Activated CD4-positive, alpha-beta T cell treated with anti-CD3 and anti-CD28 coated beads, Interleukin-2, amount 10 ng/mL, durations not matched to agents 24 days and 14 days (primary cell): ENCODE results near the gene STRBP. TPM values are rescaled to one million over a fixed set of nuclear protein-coding genes. Genes with fewer than 3 reads are reported as not detected.

Experiments
- DNase-seq: peaks from one replicate; pipeline ENCODE4 v3.0.0; 2022
- H3K27ac Mint-ChIP-seq: one replicate; pipeline ENCODE4 v1.8.0; 2022; ENCODE audit warnings: mild to moderate bottlenecking, mixed read lengths
- H3K27me3 Mint-ChIP-seq: one replicate; pipeline ENCODE4 v1.8.0; 2022; ENCODE audit warnings: mixed read lengths
- H3K36me3 Mint-ChIP-seq: one replicate; pipeline ENCODE4 v1.8.0; 2022; ENCODE audit warnings: low read depth, mild to moderate bottlenecking, mixed read lengths
- H3K4me1 Mint-ChIP-seq: one replicate; pipeline ENCODE4 v1.8.0; 2021; ENCODE audit warnings: mixed read lengths
- H3K4me3 Mint-ChIP-seq: one replicate; pipeline ENCODE4 v1.8.0; 2022; ENCODE audit warnings: mild to moderate bottlenecking, moderate library complexity, mixed read lengths
- H3K9me3 Mint-ChIP-seq: one replicate; pipeline ENCODE4 v1.8.0; 2021; ENCODE audit warnings: mixed read lengths
- intact Hi-C: fragments of 100-400 bp; cut with micrococcal nuclease; formaldehyde crosslinking; loops from one replicate; pipeline ENCODE4 v1.15.1; 2023
- total RNA-seq: library from RNA; stranded (reverse); gene quantifications from 2 replicates; pipeline ENCODE4 v1.2.3, GENCODE V29; 2022

STRBP gene
- total RNA-seq, 1 donor from 2014 or later = 25.8 TPM

DNA sequence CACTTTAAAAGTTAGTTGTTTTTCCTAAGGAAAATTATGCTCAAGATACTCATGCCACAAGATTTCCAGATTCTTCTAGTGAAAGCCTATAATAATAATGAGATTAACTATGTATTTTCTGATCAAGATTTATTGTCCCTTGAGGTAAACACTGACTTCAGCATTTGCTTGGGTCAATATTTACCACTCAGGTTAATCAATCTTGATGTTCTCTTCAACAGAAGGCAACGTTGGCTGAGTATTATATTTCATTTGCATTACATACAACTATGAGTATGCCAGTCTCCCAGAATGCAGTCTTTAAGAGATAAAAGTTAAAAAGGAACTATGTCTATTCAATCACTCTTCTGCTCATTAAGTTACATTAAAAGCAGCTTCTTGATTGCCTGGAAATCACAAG lies 119.3 kb downstream of the STRBP start:
- Mint-ChIP-seq H3K27me3 (no peaks in the 10 kb centered on the region), H3K4me1 (no peaks in the 10 kb centered on the region), H3K27ac (no peak overlapping the region), H3K4me3 (no peak overlapping the region), H3K36me3 (peaks cover 2% of the 10 kb centered on the region), H3K9me3 (no peaks in the 10 kb centered on the region)
- intact Hi-C loops = no loop called here
- no peak for DNase-seq

DNA sequence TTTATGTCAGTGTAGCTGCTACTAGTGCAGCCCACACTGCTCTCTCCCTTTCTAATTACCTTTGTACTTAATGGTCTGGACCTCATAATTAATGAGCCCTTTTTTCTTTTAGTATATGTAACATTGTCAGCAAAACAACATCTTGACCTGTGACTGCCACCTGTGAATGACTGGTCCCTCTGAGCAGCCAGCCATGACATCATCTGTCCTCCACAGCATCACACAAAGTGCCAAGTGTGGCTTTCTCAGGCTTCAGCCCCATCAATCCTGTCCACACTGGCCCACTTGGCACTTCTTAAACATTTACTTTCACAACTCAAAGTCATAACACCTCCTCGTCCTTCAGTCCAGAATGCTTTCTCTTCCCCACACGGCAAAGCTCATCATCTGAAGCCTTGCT lies 130.2 kb downstream of the STRBP start:
- Mint-ChIP-seq H3K36me3 (peaks cover 2% of the 10 kb centered on the region), H3K4me3 (no peak overlapping the region), H3K9me3 (peaks cover 3% of the 10 kb centered on the region), H3K4me1 (peaks cover 2% of the 10 kb centered on the region), H3K27me3 (no peaks in the 10 kb centered on the region), H3K27ac (no peak overlapping the region)
- no peak for DNase-seq
- intact Hi-C loops = no loop called here

DNA sequence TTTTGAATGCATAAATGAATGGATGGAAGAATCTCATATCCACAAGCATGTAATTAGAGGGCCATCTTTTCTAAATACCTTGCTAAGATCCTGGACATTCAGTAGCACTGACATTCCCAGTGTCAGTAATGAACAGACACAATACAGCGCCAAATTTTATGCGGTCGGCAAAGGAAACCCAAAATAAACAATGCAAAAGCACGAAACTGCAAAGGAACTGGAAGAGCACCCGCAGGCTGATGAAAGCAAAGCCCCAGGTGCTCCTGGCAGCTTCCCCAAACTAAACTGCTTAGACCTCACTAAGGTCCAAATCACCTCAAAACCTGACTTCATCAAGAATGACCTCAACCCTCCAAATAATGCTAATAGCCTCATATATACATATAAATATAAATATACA lies 133.0 kb downstream of the STRBP start:
- intact Hi-C loops = no loop called here
- H3K4me3 Mint-ChIP-seq = no peak overlapping the region
- H3K27ac Mint-ChIP-seq = no peak overlapping the region
- no peaks in the 10 kb centered on the region for H3K36me3 Mint-ChIP-seq
- no peak for DNase-seq
- peaks cover 2% of the 10 kb centered on the region for H3K4me1 Mint-ChIP-seq
- no peaks in the 10 kb centered on the region for H3K27me3 Mint-ChIP-seq
- no peaks in the 10 kb centered on the region for H3K9me3 Mint-ChIP-seq

- intact Hi-C loops = no loop called here
- Mint-ChIP-seq H3K27me3 (no peaks in the 10 kb centered on the region), H3K4me1 (no peaks in the 10 kb centered on the region), H3K36me3 (peaks cover 6% of the 10 kb centered on the region), H3K27ac (no peak overlapping the region), H3K9me3 (no peaks in the 10 kb centered on the region), H3K4me3 (no peak overlapping the region)
- no peak for DNase-seq
Measured at GRCh38 chr9:123132696-123133095, 135.7 kb downstream of the STRBP start.

GRCh38 chr9:123131993-123132392 lies 136.4 kb downstream of the STRBP start:
- Mint-ChIP-seq H3K4me1 (no peaks in the 10 kb centered on the region), H3K36me3 (peaks cover 6% of the 10 kb centered on the region), H3K4me3 (no peak overlapping the region), H3K27ac (no peak overlapping the region), H3K27me3 (no peaks in the 10 kb centered on the region), H3K9me3 (no peaks in the 10 kb centered on the region)
- intact Hi-C loops = no loop called here
- DNase-seq = no peak

GRCh38 chr9:123131258-123131657 lies 137.1 kb downstream of the STRBP start:
- DNase-seq = no peak
- intact Hi-C loops = no loop called here
- Mint-ChIP-seq H3K9me3 (no peaks in the 10 kb centered on the region), H3K27me3 (no peaks in the 10 kb centered on the region), H3K4me3 (no peak overlapping the region), H3K4me1 (no peaks in the 10 kb centered on the region), H3K36me3 (peaks cover 6% of the 10 kb centered on the region), H3K27ac (no peak overlapping the region)

DNA sequence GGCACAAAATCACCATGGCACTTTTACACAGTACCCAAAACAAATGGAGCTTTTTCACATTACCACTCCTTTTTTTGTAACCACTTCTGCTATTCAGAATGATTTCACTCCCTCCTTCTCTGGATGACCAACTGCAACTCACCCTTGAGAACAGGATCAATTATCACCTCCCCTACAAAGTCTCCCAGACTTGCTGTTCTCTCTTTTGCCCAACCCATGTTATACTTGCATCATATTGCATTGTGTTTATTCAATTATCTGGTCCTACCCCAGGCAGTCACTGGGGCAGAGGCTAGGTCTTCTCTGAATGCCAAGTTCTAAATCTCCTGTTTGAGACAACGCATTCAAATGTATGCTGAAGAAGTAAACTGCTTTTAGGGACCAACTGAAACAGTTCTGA lies 139.0 kb downstream of the STRBP start:
- intact Hi-C loops = no loop called here
- Mint-ChIP-seq H3K27ac (no peak overlapping the region), H3K27me3 (no peaks in the 10 kb centered on the region), H3K4me3 (no peak overlapping the region), H3K36me3 (peaks cover 6% of the 10 kb centered on the region), H3K4me1 (no peaks in the 10 kb centered on the region), H3K9me3 (no peaks in the 10 kb centered on the region)
- no peak for DNase-seq

DNA sequence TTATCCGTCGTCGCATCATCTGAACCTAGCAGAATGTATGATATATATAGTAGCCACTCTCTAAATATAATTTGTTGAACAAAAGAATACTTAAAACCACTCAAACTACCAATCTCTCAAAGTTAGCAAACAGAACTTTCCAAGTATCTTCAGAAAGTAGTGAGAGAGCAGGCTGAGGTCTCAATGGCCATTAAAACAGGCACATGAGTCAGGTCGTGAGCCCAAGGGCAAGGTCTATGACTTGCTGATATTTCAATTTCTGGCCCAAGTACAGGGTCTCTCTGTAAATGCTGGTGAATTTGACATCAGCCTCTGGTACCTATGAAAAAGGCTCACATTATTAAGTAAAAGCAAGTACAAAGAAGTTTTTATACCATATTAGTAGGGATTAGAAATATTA lies 139.8 kb downstream of the STRBP start:
- Mint-ChIP-seq H3K27ac (no peak overlapping the region), H3K9me3 (no peaks in the 10 kb centered on the region), H3K27me3 (no peaks in the 10 kb centered on the region), H3K36me3 (peaks cover 6% of the 10 kb centered on the region), H3K4me3 (no peak overlapping the region), H3K4me1 (no peaks in the 10 kb centered on the region)
- intact Hi-C loops = no loop called here
- DNase-seq = no peak

GRCh38 chr9:123127512-123128075 lies 140.8 kb downstream of the STRBP start:
- H3K27me3 Mint-ChIP-seq = no peaks in the 10 kb centered on the region
- no peak for DNase-seq
- H3K4me3 Mint-ChIP-seq = no peak overlapping the region
- peaks cover 6% of the 10 kb centered on the region for H3K36me3 Mint-ChIP-seq
- intact Hi-C loops = no loop called here
- H3K9me3 Mint-ChIP-seq = no peaks in the 10 kb centered on the region
- no peak overlapping the region for H3K27ac Mint-ChIP-seq
- no peaks in the 10 kb centered on the region for H3K4me1 Mint-ChIP-seq

DNA sequence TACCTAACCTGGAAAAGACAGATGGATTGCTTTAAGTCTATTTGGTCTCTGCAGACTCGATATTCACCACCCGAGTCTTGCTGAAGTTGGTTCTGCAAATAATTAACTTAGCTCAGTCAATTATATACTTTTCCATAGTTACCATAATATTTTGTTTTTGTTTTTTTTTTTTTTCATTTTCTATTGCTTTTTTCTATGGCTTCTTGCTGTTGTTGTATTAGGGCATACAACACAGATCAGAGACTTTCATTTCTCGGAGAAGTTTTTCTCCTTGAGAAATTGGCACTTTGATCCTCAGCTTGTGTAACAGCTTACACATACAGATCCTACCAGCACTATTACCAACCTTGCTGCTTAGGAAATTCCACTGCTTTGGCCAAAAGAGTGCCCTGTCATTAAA lies 146.9 kb downstream of the STRBP start:
- intact Hi-C loops = no loop called here
- Mint-ChIP-seq H3K9me3 (no peaks in the 10 kb centered on the region), H3K36me3 (no peaks in the 10 kb centered on the region), H3K27ac (no peak overlapping the region), H3K4me1 (peaks cover 2% of the 10 kb centered on the region), H3K27me3 (no peaks in the 10 kb centered on the region), H3K4me3 (no peak overlapping the region)
- no peak for DNase-seq

GRCh38 chr9:123120953-123121352 lies 147.4 kb downstream of the STRBP start:
- no peak overlapping the region for H3K27ac Mint-ChIP-seq
- no peak for DNase-seq
- no peaks in the 10 kb centered on the region for H3K36me3 Mint-ChIP-seq
- H3K4me3 Mint-ChIP-seq = no peak overlapping the region
- H3K27me3 Mint-ChIP-seq = no peaks in the 10 kb centered on the region
- no peaks in the 10 kb centered on the region for H3K9me3 Mint-ChIP-seq
- intact Hi-C loops = no loop called here
- peaks cover 2% of the 10 kb centered on the region for H3K4me1 Mint-ChIP-seq

GRCh38 chr9:123120131-123120530 lies 148.3 kb downstream of the STRBP start:
- Mint-ChIP-seq H3K27me3 (no peaks in the 10 kb centered on the region), H3K27ac (no peak overlapping the region), H3K9me3 (no peaks in the 10 kb centered on the region), H3K4me3 (no peak overlapping the region), H3K36me3 (no peaks in the 10 kb centered on the region), H3K4me1 (peaks cover 2% of the 10 kb centered on the region)
- intact Hi-C loops = no loop called here
- DNase-seq = no peak

DNA sequence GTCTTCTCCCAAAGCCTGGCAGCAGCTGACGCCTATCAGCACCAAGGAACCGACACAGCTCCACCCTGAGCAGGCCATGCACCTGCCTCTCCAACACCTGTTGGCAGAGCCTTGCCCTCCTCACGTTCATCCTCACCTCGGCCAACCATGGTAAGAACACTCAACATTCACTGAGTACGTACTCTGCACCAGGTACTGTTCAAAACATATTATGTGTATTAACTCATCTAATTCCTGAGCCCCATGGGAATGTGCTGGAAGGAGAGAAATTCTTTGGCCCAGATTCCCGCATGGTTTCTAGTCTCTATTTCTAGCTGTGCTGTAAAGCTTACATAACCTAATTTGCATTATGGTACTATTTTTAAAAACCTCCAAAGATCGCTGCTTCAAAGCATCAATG lies 148.8 kb downstream of the STRBP start:
- no peak overlapping the region for H3K27ac Mint-ChIP-seq
- H3K9me3 Mint-ChIP-seq = no peaks in the 10 kb centered on the region
- no peaks in the 10 kb centered on the region for H3K36me3 Mint-ChIP-seq
- peaks cover 2% of the 10 kb centered on the region for H3K4me1 Mint-ChIP-seq
- intact Hi-C loops = no loop called here
- no peak for DNase-seq
- H3K27me3 Mint-ChIP-seq = no peaks in the 10 kb centered on the region
- no peak overlapping the region for H3K4me3 Mint-ChIP-seq

DNA sequence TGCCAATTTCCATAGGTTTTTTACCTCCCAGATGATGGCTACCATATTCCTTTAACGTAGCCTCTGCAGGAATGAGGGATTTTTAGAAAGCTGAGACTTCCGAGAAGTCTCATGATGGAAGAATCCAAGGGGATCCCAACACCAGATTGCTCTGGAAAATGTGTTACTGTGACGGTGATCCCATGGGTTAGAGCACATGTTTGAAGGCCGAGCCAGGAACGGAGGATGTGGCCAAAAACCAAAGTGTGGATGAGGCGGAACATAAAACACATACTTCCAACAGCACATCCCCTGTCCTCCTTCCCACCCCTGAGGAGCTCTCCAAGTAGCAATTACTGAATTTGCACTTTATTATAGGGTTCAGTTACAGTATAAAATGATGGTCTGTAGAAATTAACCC lies 152.3 kb downstream of the STRBP start:
- H3K27ac Mint-ChIP-seq = no peak overlapping the region
- intact Hi-C loops = no loop called here
- no peaks in the 10 kb centered on the region for H3K27me3 Mint-ChIP-seq
- no peaks in the 10 kb centered on the region for H3K36me3 Mint-ChIP-seq
- no peak overlapping the region for H3K4me3 Mint-ChIP-seq
- H3K9me3 Mint-ChIP-seq = no peaks in the 10 kb centered on the region
- peaks cover 7% of the 10 kb centered on the region for H3K4me1 Mint-ChIP-seq
- no peak for DNase-seq

GRCh38 chr9:123115146-123115913 lies 153.1 kb downstream of the STRBP start:
- Mint-ChIP-seq H3K36me3 (no peaks in the 10 kb centered on the region), H3K4me3 (no peak overlapping the region)
- intact Hi-C loops = no loop called here

More at GRCh38 chr9:123115146-123115913, 153.1 kb downstream of the STRBP start:
- no peak overlapping the region for H3K27ac Mint-ChIP-seq
- DNase-seq = no peak
- H3K9me3 Mint-ChIP-seq = no peaks in the 10 kb centered on the region
- H3K27me3 Mint-ChIP-seq = no peaks in the 10 kb centered on the region
- peaks cover 9% of the 10 kb centered on the region for H3K4me1 Mint-ChIP-seq
